SK-N-SH treated with all-trans-retinoic acid at 6 μM for 48 hours (cell line): ENCODE measurements around the gene HK3.
"Not testable (repeated sequence)": the region's sequence is repeated elsewhere in the genome, so short reads cannot be mapped to it uniquely, and the experiment has no call there.

Source experiments
- ATAC-seq: fragments of 200-7000 bp; cut with Tn5 transposase; 3 replicates; pipeline ENCODE4 v1.9.1; 2020; ENCODE audit warnings: mild to moderate bottlenecking, moderate library complexity
- ARNTL ChIP-seq: fragments of 450-650 bp; formaldehyde crosslinking; IDR thresholded peaks from 2 replicates; pipeline ENCODE4 v1.5.0; 2020; ENCODE audit warnings: low read depth, mild to moderate bottlenecking, moderate library complexity, borderline replicate concordance
- BACH2 ChIP-seq: fragments of 250-450 bp; sonication (Bioruptor Pico); IDR thresholded peaks from 2 replicates; pipeline ENCODE4 v1.9.0; 2021; ENCODE audit warnings: mild to moderate bottlenecking, borderline replicate concordance
- CREB5 ChIP-seq: fragments of 250-450 bp; sonication (Bioruptor Pico); IDR thresholded peaks from 2 replicates; pipeline ENCODE4 v1.5.1; 2020; ENCODE audit warnings: low read depth, mild to moderate bottlenecking, moderate library complexity
- CSDC2 ChIP-seq: fragments of 250-450 bp; sonication (Bioruptor Pico); IDR thresholded peaks from 2 replicates; pipeline ENCODE4 v1.5.0; 2020; ENCODE audit warnings: mild to moderate bottlenecking, moderate library complexity
- ESRRG ChIP-seq: fragments of 250-450 bp; sonication (Bioruptor Pico); IDR thresholded peaks from 2 replicates; pipeline ENCODE4 v1.6.1; 2021; ENCODE audit warnings: mild to moderate bottlenecking
- GLIS3 ChIP-seq: fragments of 250-450 bp; sonication (Bioruptor Pico); IDR thresholded peaks from 2 replicates; pipeline ENCODE4 v1.5.0; 2020; ENCODE audit warnings: mild to moderate bottlenecking, moderate library complexity
- ISL1 ChIP-seq: fragments of 250-450 bp; sonication (Bioruptor Pico); IDR thresholded peaks from 2 replicates; pipeline ENCODE4 v2.1.2; 2022; ENCODE audit warnings: mild to moderate bottlenecking, moderate library complexity
- OSR1 ChIP-seq: fragments of 250-450 bp; sonication (Bioruptor Pico); IDR thresholded peaks from 2 replicates; pipeline ENCODE4 v1.8.0; 2022; ENCODE audit warnings: moderate library complexity, mild to moderate bottlenecking, inconsistent platforms
- PATZ1 ChIP-seq: fragments of 250-450 bp; sonication (Bioruptor Pico); IDR thresholded peaks from 2 replicates; pipeline ENCODE4 v1.8.0; 2020; ENCODE audit warnings: mild to moderate bottlenecking, moderate library complexity, borderline replicate concordance
- POU6F1 ChIP-seq: fragments of 250-450 bp; sonication (Bioruptor Pico); IDR thresholded peaks from 2 replicates; pipeline ENCODE4 v1.8.0; 2021; ENCODE audit warnings: low read depth, mild to moderate bottlenecking, moderate library complexity, borderline replicate concordance
- RARB ChIP-seq: fragments of 250-450 bp; sonication (Bioruptor Pico); IDR thresholded peaks from 2 replicates; pipeline ENCODE4 v1.8.0; 2021; ENCODE audit warnings: mild to moderate bottlenecking, moderate library complexity
- SNAI2 ChIP-seq: fragments of 250-450 bp; sonication (Bioruptor Pico); IDR thresholded peaks from 2 replicates; pipeline ENCODE4 v1.5.0; 2020; ENCODE audit warnings: mild to moderate bottlenecking, moderate library complexity
- TCF4 ChIP-seq: fragments of 250-450 bp; sonication (Bioruptor Pico); IDR thresholded peaks from 2 replicates; pipeline ENCODE4 v1.8.0; 2021; ENCODE audit warnings: mild to moderate bottlenecking, moderate library complexity, borderline replicate concordance
- TOX ChIP-seq: fragments of 250-450 bp; sonication (Bioruptor Pico); IDR thresholded peaks from 2 replicates; pipeline ENCODE4 v1.8.0; 2021; ENCODE audit warnings: mild to moderate bottlenecking, moderate library complexity, borderline replicate concordance
- TSHZ2 ChIP-seq: fragments of 250-450 bp; sonication (Bioruptor Pico); IDR thresholded peaks from 2 replicates; pipeline ENCODE4 v1.5.0; 2020; ENCODE audit warnings: mild to moderate bottlenecking, moderate library complexity
- ZC3H10 ChIP-seq: fragments of 250-450 bp; sonication (Bioruptor Pico); IDR thresholded peaks from 2 replicates; pipeline ENCODE4 v1.5.1; 2021; ENCODE audit warnings: mild to moderate bottlenecking, moderate library complexity
- ZFP30 ChIP-seq: fragments of 450-650 bp; formaldehyde crosslinking; IDR thresholded peaks from 2 replicates; pipeline ENCODE4 v1.5.0; 2022; ENCODE audit warnings: mild to moderate bottlenecking, moderate library complexity
- ZNF565 ChIP-seq: fragments of 450-650 bp; formaldehyde crosslinking; conservative IDR thresholded peaks from 2 replicates; pipeline ENCODE4 v1.5.0; 2020; ENCODE audit warnings: low read depth, mild to moderate bottlenecking, moderate library complexity
- ZNF8 ChIP-seq: fragments of 450-650 bp; formaldehyde crosslinking; IDR thresholded peaks from 2 replicates; pipeline ENCODE4 v1.5.0; 2020; ENCODE audit warnings: mild to moderate bottlenecking, moderate library complexity

The HK3 gene

GRCh38 chr5:176873541-176874172, 25.5 kb downstream of the HK3 start:
- ATAC-seq, result no peak
- TF ChIP-seq ZNF8 (no peak), ESRRG (CRISPR knock-in tag) (no peak), TOX (CRISPR knock-in tag) (no peak), PATZ1 (CRISPR knock-in tag) (no peak), TSHZ2 (no peak), BACH2 (CRISPR knock-in tag) (no peak), GLIS3 (CRISPR knock-in tag) (no peak), RARB (no peak), CSDC2 (CRISPR knock-in tag) (no peak), POU6F1 (CRISPR knock-in tag) (no peak), ZFP30 (no peak), ARNTL (no peak), TCF4 (CRISPR knock-in tag) (no peak), OSR1 (CRISPR knock-in tag) (no peak), ZNF565 (CRISPR knock-in tag) (no peak), ISL1 (CRISPR knock-in tag) (no peak), CREB5 (no peak), SNAI2 (CRISPR knock-in tag) (no peak), ZC3H10 (no peak)
- TF ChIP-seq, all 23 proteins: peak for 0

- not testable (repeated sequence) for ATAC-seq
Observed at GRCh38 chr5:176873011-176873410, 26.1 kb downstream of the HK3 start.

- not testable (repeated sequence) for ATAC-seq
Observed at GRCh38 chr5:176872586-176872985, 26.6 kb downstream of the HK3 start.

- ATAC-seq, result not testable (repeated sequence)
Observed at GRCh38 chr5:176870644-176871043, 28.5 kb downstream of the HK3 start.

- ATAC-seq, result peak; percentile 81
- TF ChIP-seq RARB (no peak), BACH2 (CRISPR knock-in tag) (no peak), ESRRG (CRISPR knock-in tag) (no peak)
Observed at GRCh38 chr5:176870110-176870591, 29.0 kb downstream of the HK3 start.
